Melanocyte of skin (primary cell): ENCODE results near the gene SAMD1. TPM values are rescaled to one million over a fixed set of nuclear protein-coding genes. Genes with fewer than 3 reads are reported as not detected.

Experiments
- total RNA-seq, 2 donors: library from RNA; depleted of rRNA; stranded (reverse); fragments of >200 nt; gene quantifications; 2 replicates each; pipeline ENCODE4 v1.2.3, GENCODE V29; 2012

SAMD1 gene
- total RNA-seq = 10 to 100 TPM in 1 of 2 donors, 1 to 10 TPM in 1; 7.6 to 16.3 TPM

DNA sequence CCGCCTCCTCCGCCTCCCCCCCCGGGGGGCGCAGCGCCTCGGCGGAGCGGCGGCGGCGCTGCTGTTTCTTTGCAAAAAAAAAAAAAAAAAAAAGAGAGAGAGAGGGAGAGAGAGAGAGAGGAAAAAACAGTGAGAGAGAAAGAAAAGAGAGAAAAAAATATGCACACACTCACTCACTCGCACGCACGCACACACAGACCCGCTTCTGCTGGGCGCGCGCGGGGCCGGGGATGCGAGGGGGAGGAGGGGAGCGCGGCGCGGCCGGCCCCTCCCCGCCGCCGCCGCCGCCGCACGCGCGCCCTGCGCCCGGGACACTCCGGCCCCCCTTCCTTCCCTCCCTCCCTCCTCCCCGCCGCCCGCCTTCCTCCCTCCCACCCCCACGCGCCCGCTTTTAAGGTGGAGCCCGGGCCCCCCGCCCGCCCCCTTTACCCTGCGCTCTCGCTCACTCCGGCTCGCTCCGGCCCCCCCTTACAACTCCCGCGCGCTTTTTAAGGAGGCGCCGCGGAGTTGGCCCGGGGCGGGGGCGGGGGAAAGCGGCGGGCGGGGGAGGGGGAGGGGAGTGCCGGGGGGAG is at the start of gene SAMD1:
Gene SAMD1 (minus strand): TSS at position 243 of the 572 bp plus-strand sequence.

DNA sequence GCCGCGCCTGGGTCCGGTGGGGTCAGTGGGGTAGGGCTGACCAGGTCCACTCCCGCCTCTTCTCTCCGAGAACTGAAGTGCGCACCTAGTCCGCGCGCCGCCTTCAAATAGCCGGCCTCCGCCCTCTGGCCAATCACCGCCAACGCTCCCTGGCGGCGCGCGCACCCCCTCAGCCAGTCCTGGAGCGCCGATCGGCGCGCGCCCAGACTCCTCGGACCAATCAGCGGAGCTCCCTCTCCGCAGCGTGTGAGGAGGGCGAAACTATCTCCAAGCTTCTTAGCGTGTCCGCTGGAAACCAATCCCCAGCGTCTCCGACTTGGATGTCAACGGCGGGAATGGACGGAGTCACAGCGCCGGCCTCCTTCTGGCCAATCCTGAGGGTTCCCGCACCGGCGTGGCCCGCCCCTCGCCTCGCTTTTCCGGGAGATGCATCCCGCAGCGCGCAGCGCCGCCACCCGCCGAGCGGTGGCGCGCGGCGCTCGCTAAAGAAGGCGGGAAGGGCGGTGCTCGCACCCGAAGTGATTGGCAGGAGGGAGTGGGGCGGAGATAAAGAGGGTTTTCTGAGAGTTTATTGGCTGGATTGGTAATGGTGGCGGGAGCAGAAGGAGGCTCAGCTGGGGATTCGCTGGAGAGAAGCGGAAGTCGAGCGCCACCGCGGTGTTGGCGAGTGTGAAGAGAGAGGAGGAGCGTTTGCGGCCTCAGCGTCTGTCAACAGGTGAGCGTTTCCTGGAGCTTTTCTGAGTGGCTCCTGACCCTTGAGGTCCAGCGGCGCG is 46.1 kb upstream of the SAMD1 start, which contains the start of gene ASF1B:
Gene ASF1B (minus strand): TSS at position 81 of the 773 bp plus-strand sequence. CDS start 133 bp downstream, outside the sequence.

DNA sequence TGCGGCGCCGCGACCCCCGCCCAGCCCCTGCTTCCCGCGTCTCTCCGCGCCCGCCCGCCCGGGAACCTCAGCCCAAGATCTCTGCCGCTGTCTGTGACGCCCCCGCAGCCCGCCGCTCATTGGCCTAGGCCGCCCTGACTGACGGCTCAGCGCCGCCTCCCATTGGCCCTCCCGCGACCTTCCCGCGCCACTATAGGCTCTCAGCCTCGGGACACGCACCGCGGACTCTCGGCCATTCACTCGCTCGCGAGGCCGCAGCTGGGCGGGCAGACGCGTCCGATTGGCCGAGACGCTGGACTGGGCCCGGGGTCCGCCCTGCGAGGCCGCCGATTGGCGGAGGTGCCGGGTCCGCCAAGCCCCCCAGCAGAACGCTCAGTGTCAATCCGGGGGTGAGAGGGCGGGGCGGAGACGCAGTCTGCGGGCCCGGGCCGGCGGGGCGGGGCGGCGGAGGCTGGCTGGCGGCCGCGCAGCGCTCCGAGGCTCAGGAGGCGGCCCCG is 27.2 kb upstream of the SAMD1 start, which contains the start of gene PRKACA:
Gene PRKACA (minus strand): TSS at position 95 of the 497 bp plus-strand sequence. CDS start 215 bp downstream, outside the sequence.

DNA sequence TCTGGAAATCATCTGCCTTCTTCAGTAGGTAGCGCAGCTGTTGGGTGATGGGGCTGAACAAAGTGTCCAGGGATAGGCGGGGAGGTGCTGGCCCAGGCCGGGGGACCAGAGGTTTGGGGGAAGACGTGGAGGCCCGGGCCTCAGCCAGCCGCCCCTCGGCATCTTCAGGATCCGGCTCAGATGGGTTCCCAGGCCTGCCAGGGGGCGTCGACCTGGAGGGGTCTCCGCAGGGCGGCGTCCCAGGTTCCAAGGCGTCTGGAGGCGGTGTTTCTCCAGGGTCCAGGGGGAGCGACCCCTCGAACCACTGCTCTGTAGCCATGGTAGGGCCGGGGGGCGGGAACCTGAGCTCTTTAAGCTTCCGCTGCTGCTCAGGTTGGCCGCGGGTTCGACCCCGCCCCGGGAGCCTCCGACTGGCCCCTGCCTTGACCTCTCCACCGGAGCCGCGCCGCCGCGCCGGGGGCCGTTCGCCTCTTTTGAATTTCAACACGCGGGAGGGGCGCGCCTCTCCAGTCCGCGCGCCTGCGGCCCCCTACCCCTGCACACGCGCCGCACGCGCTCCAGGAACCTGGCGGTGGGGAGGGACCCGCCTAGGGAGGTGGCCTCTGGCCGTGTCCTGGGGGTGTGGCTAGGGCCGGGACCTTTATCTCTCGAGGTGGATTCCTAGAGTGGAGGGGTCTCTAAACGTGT is 5.1 kb downstream of the SAMD1 start, which contains the start of gene C19orf67:
Gene C19orf67 (minus strand): TSS at position 475 of the 687 bp plus-strand sequence. CDS start 156 bp downstream, at position 319.

DNA sequence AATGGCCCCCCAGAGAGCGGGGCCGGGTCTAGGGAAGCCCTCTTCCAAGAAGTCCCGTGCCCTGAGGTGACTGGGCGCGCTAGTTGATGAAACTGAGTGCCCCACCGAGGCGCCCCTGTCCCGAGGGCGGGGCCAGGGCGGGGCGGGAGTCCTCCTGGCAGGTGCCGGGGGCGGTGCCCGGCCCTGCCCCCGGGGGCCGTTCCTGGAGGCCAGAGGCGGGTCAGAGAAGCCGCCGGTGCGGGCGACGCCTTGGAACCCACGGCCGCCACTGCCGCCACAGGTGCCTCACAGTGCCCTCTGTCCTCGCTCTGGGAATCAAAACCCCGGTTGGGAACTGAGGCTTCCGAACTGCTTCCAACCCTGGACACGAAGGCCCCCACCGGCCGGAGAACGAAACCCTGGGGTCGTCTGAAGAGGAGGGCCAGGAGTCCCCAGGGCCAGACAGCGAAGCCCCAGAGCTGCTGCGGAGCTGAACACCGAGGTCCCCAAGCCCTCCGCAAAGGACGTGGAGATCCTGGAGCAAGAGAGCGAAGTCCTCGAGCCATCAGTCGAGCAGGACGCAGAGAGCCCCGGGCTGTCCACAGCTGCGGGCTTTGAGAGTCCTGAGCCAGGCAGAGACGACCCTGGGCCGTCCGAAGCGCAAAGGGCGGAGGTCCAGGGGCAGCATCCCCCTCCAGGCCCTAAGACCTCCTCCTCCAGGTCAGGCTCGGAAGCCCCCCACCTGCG is 17.9 kb downstream of the SAMD1 start, which contains the start of gene MISP3:
Gene MISP3 (plus strand): TSS at position 252 of the 726 bp plus-strand sequence. CDS start 524 bp downstream, outside the sequence.

DNA sequence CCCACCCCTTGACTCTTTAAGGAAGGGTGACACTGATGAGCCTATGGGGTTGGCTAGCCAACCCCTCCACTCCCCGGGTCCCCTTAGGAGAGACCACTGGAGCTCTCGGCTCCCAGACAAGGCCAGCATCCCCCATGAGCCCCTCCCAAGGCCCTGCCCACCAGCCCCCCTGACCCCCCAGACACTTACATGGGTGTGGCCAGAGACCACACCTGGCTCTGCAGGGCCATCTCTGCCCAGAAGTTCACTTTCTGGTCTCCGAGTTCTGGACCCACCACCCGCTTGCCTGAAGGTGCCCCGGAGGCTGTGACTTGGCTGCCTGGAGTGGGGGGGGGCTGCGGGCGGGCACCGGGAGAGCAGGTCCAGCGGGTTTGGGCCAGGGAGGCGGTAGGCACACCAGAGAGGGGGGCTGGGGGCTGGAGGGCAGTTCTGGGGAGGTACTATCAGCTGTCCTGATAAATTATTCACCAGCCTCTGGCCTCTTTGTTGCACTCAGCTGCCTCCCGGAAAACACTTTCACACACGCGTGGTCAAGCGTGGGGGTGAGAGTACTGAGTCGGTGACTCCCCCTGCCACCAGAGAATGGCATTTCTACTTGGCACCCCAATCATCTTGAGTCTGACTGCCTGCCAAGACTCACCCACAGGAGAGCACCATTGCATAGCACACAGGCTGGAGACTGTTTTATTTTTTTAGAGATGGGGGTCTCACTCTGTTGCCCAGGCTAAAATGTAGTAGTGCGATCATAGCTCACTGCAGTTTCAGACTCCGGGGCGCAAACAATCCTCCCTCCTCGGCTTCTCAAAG is 28.6 kb downstream of the SAMD1 start, which contains the start of gene PALM3:
Gene PALM3 (minus strand): TSS at position 326 of the 807 bp plus-strand sequence. CDS start 96 bp downstream, at position 230.

Other genes with a start within 250 kb of the SAMD1 start
- not detected for gene NANOS3, start 213.6 kb downstream of the SAMD1 start, total RNA-seq
- 1 to 10 TPM in 1 of 2 donors, under 1 TPM in 1; 1.00 to 1.4 TPM for gene BRME1, start 184.6 kb downstream of the SAMD1 start, total RNA-seq
- gene CC2D1A, start 184.6 kb downstream of the SAMD1 start, total RNA-seq = 10 to 100 TPM; 14.3 to 19.3 TPM
- gene PODNL1, start 152.3 kb downstream of the SAMD1 start, total RNA-seq = under 1 TPM; under 0.01 to 0.33 TPM
- 10 to 100 TPM; 12.4 to 16.3 TPM for gene DCAF15, start 138.2 kb downstream of the SAMD1 start, total RNA-seq
- gene RFX1, start 84.4 kb downstream of the SAMD1 start, total RNA-seq = 1 to 10 TPM; 2.4 to 3.0 TPM
- not detected for gene RLN3, start 62.6 kb downstream of the SAMD1 start, total RNA-seq
- 1 to 10 TPM; 4.7 to 4.8 TPM for gene IL27RA, start 59.0 kb downstream of the SAMD1 start, total RNA-seq
- gene PALM3, start 28.7 kb downstream of the SAMD1 start, total RNA-seq = under 1 TPM; under 0.01 to 0.33 TPM
- under 1 TPM in 1 of 2 donors, not detected in 1; 0.69 TPM for gene MISP3, start 18.0 kb downstream of the SAMD1 start, total RNA-seq
- gene C19orf67, start 5.0 kb downstream of the SAMD1 start, total RNA-seq = not detected
- 10 to 100 TPM; 41.6 to 54.0 TPM for gene PRKACA, start 27.0 kb upstream of the SAMD1 start, total RNA-seq
- 10 to 100 TPM; 12.4 to 33.0 TPM for gene ASF1B, start 45.8 kb upstream of the SAMD1 start, total RNA-seq
- gene ADGRL1, start 115.4 kb upstream of the SAMD1 start, total RNA-seq = 1 to 10 TPM; 2.7 to 5.2 TPM